Measurements from ENCODE around the gene C11orf42. TPM values are rescaled to one million over a fixed set of nuclear protein-coding genes. Genes with fewer than 3 reads are reported as not detected.

C11orf42 gene
- total and polyA plus RNA-seq, 2 donors (not counting 1 experiment from before 2014, with no cell fraction given) = not detected

DNA sequence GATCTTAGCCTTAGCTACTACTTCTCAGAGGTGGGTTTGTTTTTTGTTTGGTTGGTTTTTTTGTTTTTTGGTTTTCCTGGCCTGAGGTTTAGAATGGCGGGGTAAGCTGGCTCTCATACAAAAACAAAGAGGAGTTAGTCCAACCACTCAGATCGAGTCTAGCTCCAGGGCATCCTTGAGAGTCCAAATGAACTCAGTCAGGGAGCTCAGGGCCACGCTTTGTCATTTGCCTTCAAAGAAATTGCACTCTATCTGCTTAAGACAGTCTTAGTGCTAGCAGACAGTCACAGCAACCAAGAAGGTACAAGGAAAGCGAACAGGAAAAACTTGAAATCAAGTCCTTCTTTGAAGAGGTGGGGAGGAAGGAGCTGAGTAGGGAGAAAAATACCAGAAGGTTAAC, 11.1 kb downstream of the C11orf42 start:
- DNase-seq (no peak), ATAC-seq (ENCODE audit: low read depth) (no peak)
- no peak overlapping the region for H3K9ac ChIP-seq (ENCODE audit: low read length)
- no peaks in the 10 kb centered on the region for H4K20me1 ChIP-seq (ENCODE audit: control insufficient read depth, insufficient read depth, low read length, poor library complexity, severe bottlenecking)
- no peaks in the 10 kb centered on the region for H3K9me3 ChIP-seq (ENCODE audit: control extremely low read depth in 1 of 3, control insufficient read depth in 2 of 3, insufficient read depth in 1 of 3, low read length in 2 of 3)
- H3K27ac ChIP-seq (ENCODE audit: low read length in 2 of 2) = no peak overlapping the region
- no peak overlapping the region for H3K4me2 ChIP-seq (replicated peaks; ENCODE audit: low read depth, low read length, poor library complexity, severe bottlenecking)
- no peak overlapping the region for H3K4me3 ChIP-seq (ENCODE audit: control extremely low read depth in 1 of 5, extremely low read depth in 1 of 5, insufficient read depth in 1 of 5, low read depth in 2 of 5, low read length in 4 of 5)
- no peak overlapping the region for H3K4me3 Mint-ChIP-seq
- H3K36me3 ChIP-seq (replicated peaks in 1 of 2; ENCODE audit: control extremely low read depth in 1 of 2, control insufficient read depth in 1 of 2, extremely low read depth in 1 of 2, insufficient read depth in 2 of 2, low read length in 1 of 2) = peaks cover 0 to 78% of the 10 kb centered on the region in 2 experiments
- no peak overlapping the region for H2AFZ ChIP-seq (ENCODE audit: insufficient read depth, low read depth, low read length, poor library complexity, severe bottlenecking)
- ChIA-PET POLR2A (no interaction called here), CTCF (no interaction called here)
- intact Hi-C loops (cut with micrococcal nuclease) = no loop called here
- H3K27ac Mint-ChIP-seq = no peak overlapping the region
- H3K27me3 Mint-ChIP-seq = no peaks in the 10 kb centered on the region
- no peaks in the 10 kb centered on the region for H3K27me3 ChIP-seq (replicated peaks in 1 of 4; ENCODE audit: control extremely low read depth in 1 of 4, control insufficient read depth in 3 of 4, insufficient read depth in 4 of 4, low read length in 3 of 4)
- no peaks in the 10 kb centered on the region for H3K4me1 Mint-ChIP-seq
- H3K9me3 Mint-ChIP-seq (ENCODE audit: insufficient read depth) = no peaks in the 10 kb centered on the region
- H3K4me1 ChIP-seq (ENCODE audit: control insufficient read depth in 2 of 2, insufficient read depth in 2 of 2, low read length in 2 of 2) = no peaks in the 10 kb centered on the region
- no peak for TF ChIP-seq EZH2 (IDR thresholded peaks at IDR 0.05; ENCODE audit: borderline replicate concordance, insufficient read depth, low read depth, low read length, poor library complexity, severe bottlenecking)
- no peak for TF ChIP-seq CTCF (IDR thresholded peaks at IDR 0.05)
- no peaks in the 10 kb centered on the region for H3K79me2 ChIP-seq (ENCODE audit: control insufficient read depth, insufficient read depth, low read length)
- WGBS (ENCODE audit: insufficient coverage) = 100% methylated on average over 4 of the region's 4 CpGs

- CTCF ChIA-PET = no interaction called here
- intact Hi-C loops (cut with micrococcal nuclease) = no loop called here
- ATAC-seq (ENCODE audit: low read depth) (no peak), DNase-seq (no peak)
- peaks cover 4 to 80% of the 10 kb centered on the region in 2 experiments for H3K36me3 ChIP-seq (replicated peaks in 1 of 2; ENCODE audit: control extremely low read depth in 1 of 2, control insufficient read depth in 1 of 2, extremely low read depth in 1 of 2, insufficient read depth in 2 of 2, low read length in 1 of 2)
- Mint-ChIP-seq H3K9me3 (ENCODE audit: insufficient read depth) (no peaks in the 10 kb centered on the region), H3K27me3 (no peaks in the 10 kb centered on the region), H3K4me1 (no peaks in the 10 kb centered on the region), H3K4me3 (no peak overlapping the region), H3K27ac (no peak overlapping the region)
- no peaks in the 10 kb centered on the region for H3K79me2 ChIP-seq (ENCODE audit: control insufficient read depth, insufficient read depth, low read length)
- H3K27me3 ChIP-seq (replicated peaks in 1 of 4; ENCODE audit: control extremely low read depth in 1 of 4, control insufficient read depth in 3 of 4, insufficient read depth in 4 of 4, low read length in 3 of 4) = no peaks in the 10 kb centered on the region
- no peak overlapping the region for H3K9ac ChIP-seq (ENCODE audit: low read length)
- no peaks in the 10 kb centered on the region for H4K20me1 ChIP-seq (ENCODE audit: control insufficient read depth, insufficient read depth, low read length, poor library complexity, severe bottlenecking)
- H2AFZ ChIP-seq (ENCODE audit: insufficient read depth, low read depth, low read length, poor library complexity, severe bottlenecking) = no peak overlapping the region
- no peak overlapping the region for H3K27ac ChIP-seq (ENCODE audit: low read length in 2 of 2)
- H3K9me3 ChIP-seq (ENCODE audit: control extremely low read depth in 1 of 3, control insufficient read depth in 2 of 3, insufficient read depth in 1 of 3, low read length in 2 of 3) = no peaks in the 10 kb centered on the region
- H3K4me1 ChIP-seq (ENCODE audit: control insufficient read depth in 2 of 2, insufficient read depth in 2 of 2, low read length in 2 of 2) = no peaks in the 10 kb centered on the region
- H3K4me2 ChIP-seq (replicated peaks; ENCODE audit: low read depth, low read length, poor library complexity, severe bottlenecking) = no peak overlapping the region
- POLR2A ChIA-PET = no interaction called here
- no peak overlapping the region for H3K4me3 ChIP-seq (ENCODE audit: control extremely low read depth in 1 of 5, extremely low read depth in 1 of 5, insufficient read depth in 1 of 5, low read depth in 2 of 5, low read length in 4 of 5)
- WGBS (ENCODE audit: insufficient coverage) = 93% methylated on average over 18 of the region's 19 CpGs
- TF ChIP-seq CTCF (IDR thresholded peaks at IDR 0.05) (no peak), EZH2 (IDR thresholded peaks at IDR 0.05; ENCODE audit: borderline replicate concordance, insufficient read depth, low read depth, low read length, poor library complexity, severe bottlenecking) (no peak)
Measured at GRCh38 chr11:6217722-6218121, 12.4 kb downstream of the C11orf42 start.

Data from B cell (primary cell).